HEK293T (cell line): ENCODE results near the gene LYPD6B.

Experiments
- ARNT ChIP-seq: fragments of 450-650 bp; IDR thresholded peaks from 2 replicates; pipeline ENCODE4 v1.6.1; 2017; ENCODE audit warnings: mild to moderate bottlenecking
- ELF4 ChIP-seq: fragments of 450-650 bp; IDR thresholded peaks from 2 replicates; pipeline ENCODE4 v1.6.1; 2017; ENCODE audit warnings: antibody characterized with exemption
- FOXA1 ChIP-seq: fragments of 450-650 bp; IDR thresholded peaks from 2 replicates; pipeline ENCODE4 v1.6.1; 2016; ENCODE audit warnings: mild to moderate bottlenecking
- FOXK2 ChIP-seq: fragments of 450-650 bp; IDR thresholded peaks from 2 replicates; pipeline ENCODE4 v1.6.1; 2016; ENCODE audit warnings: mild to moderate bottlenecking
- FOXM1 ChIP-seq: fragments of 450-650 bp; IDR thresholded peaks from 2 replicates; pipeline ENCODE4 v1.6.1; 2017; ENCODE audit warnings: mild to moderate bottlenecking, borderline replicate concordance
- HDGF ChIP-seq: fragments of 450-650 bp; IDR thresholded peaks from 2 replicates; pipeline ENCODE4 v1.6.1; 2017; ENCODE audit warnings: antibody characterized with exemption, borderline replicate concordance
- L3MBTL2 ChIP-seq: fragments of 450-650 bp; conservative IDR thresholded peaks from 2 replicates; pipeline ENCODE4 v1.6.1; 2016; ENCODE audit warnings: mild to moderate bottlenecking
- NFRKB ChIP-seq: fragments of 450-650 bp; IDR thresholded peaks from 2 replicates; pipeline ENCODE4 v1.6.1; 2016; ENCODE audit warnings: mild to moderate bottlenecking, moderate library complexity
- PKNOX1 ChIP-seq: fragments of 450-650 bp; IDR thresholded peaks from 2 replicates; pipeline ENCODE4 v1.6.1; 2016
- SP1 ChIP-seq: fragments of 450-650 bp; IDR thresholded peaks from 2 replicates; pipeline ENCODE4 v1.6.1; 2017
- SUZ12 ChIP-seq: fragments of 450-650 bp; IDR thresholded peaks from 2 replicates; pipeline ENCODE4 v1.6.1; 2016; ENCODE audit warnings: mild to moderate bottlenecking
- TARDBP ChIP-seq: fragments of 450-650 bp; IDR thresholded peaks from 2 replicates; pipeline ENCODE4 v1.6.1; 2016
- ZNF384 ChIP-seq: fragments of 450-650 bp; IDR thresholded peaks from 2 replicates; pipeline ENCODE4 v1.6.1; 2016

DNA sequence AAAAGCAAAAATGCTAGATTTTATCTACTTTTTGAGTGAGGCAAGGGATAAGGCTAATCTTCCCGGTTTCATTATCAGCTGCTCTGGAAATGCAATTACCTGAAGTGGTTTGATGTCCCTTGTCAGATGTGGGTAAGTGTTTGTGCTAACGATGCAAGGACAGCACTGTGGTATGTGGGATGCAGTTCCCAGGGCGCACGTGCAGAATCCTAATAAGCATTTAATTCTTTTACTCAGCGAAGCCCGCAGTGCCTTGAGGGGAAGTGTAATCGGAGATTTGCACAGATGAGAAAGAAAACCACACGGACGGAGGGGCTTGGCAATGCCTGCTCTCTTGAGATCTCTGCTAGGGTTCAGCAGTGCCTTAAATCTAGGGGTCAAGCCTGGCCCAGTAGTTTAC lies 183.4 kb downstream of the LYPD6B start:
- TF ChIP-seq SP1 (no peak), L3MBTL2 (no peak), FOXK2 (no peak), SUZ12 (no peak), ZNF384 (no peak), ARNT (no peak), ELF4 (no peak), FOXA1 (no peak), HDGF (no peak), FOXM1 (no peak), TARDBP (no peak), PKNOX1 (no peak), NFRKB (no peak)
